Measurements from ENCODE around the gene CXXC5. TPM values are rescaled to one million over a fixed set of nuclear protein-coding genes. Genes with fewer than 3 reads are reported as not detected.

Gene CXXC5
- total and polyA plus RNA-seq, 9 of the 15 experiments (the other 6 are each of a cell fraction or from before 2014, with no cell fraction given): 1.9 to 123 (median 45.8) TPM

- 0 out of 2 replicates have a peak, but pooled peaks have one; percentile 17 for TF ChIP-seq JUN (IDR thresholded peaks at IDR 0.05; ENCODE audit: borderline replicate concordance, low read depth, low read length)
- TF ChIP-seq JUN (CRISPR knock-in tag; IDR thresholded peaks at IDR 0.05; ENCODE audit: borderline replicate concordance): no peak
- TF ChIP-seq PRDM10 (IDR thresholded peaks at IDR 0.05; ENCODE audit: partially characterized antibody): peak; percentile 80
- TF ChIP-seq ZNF384 (IDR thresholded peaks at IDR 0.05; ENCODE audit: low read depth, low read length): peak; percentile 0
- TF ChIP-seq NCOA1 (IDR thresholded peaks at IDR 0.05; ENCODE audit: low read depth): peak; percentile 77
- TF ChIP-seq IRF1 (CRISPR knock-in tag; IDR thresholded peaks at IDR 0.05; ENCODE audit: borderline replicate concordance): no peak
- peak; percentile 50 for TF ChIP-seq SUPT5H (IDR thresholded peaks at IDR 0.05)
- peak; percentile 86 for TF ChIP-seq SMARCE1 (IDR thresholded peaks at IDR 0.05)
- TF ChIP-seq ZMIZ1 (IDR thresholded peaks at IDR 0.05; ENCODE audit: low read depth in 2 of 2, low read length in 2 of 2): peak in 1 of 2 experiments; percentile 58; a peak in 1 of 4 replicates
- TF ChIP-seq SMAD4 (CRISPR knock-in tag; conservative IDR thresholded peaks at IDR 0.05): peak; percentile 93
- no peak; the same call in 1 of the 2 replicates for TF ChIP-seq HMBOX1 (IDR thresholded peaks at IDR 0.05)
- peak; percentile 29 for TF ChIP-seq HCFC1 (IDR thresholded peaks at IDR 0.05; ENCODE audit: low read depth, low read length)
- TF ChIP-seq NONO (IDR thresholded peaks at IDR 0.05; ENCODE audit: low read depth in 2 of 2, low read length in 1 of 2): peak in 1 of 2 experiments; percentile 88; a peak in 1 of 4 replicates
- TF ChIP-seq RBM14 (IDR thresholded peaks at IDR 0.05; ENCODE audit: borderline replicate concordance, insufficient read depth, low read depth, low read length): 0 out of 2 replicates have a peak, but pooled peaks have one; percentile 10
- no peak for TF ChIP-seq SFPQ (IDR thresholded peaks at IDR 0.05; ENCODE audit: low read depth, low read length)
Measured at GRCh38 chr5:139637438-139638089, 10.6 kb upstream of the CXXC5 start (continued).

Measured in K562 (cell line).